UCSD-AML1 (cell line): Measurements from ENCODE around the gene EGFLAM.

Source experiments
- DNase-seq: peaks from one replicate; lab custom pipeline; 2025; ENCODE audit not compliant: unreplicated experiment; lab: John Stamatoyannopoulos, UW

The EGFLAM gene

DNA sequence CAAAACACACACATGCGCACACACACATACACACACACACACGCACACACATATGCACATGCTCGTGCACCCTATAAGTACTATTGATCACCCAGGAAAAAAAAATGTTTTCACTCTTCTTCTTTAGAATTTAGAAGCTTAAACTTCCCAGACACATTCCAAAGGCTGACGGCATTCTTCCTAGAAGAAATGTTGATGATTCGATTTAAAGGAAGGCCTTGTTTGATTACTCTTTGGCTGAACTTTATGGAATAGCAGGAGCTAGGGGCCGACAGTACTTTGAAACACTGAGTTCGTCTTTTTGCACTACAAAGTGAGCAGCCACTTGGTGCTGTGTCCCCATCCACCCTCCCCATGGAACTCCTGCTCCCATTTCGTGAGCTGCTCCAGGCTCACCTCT, 113.2 kb downstream of the EGFLAM start:
- no peak for DNase-seq

DNA sequence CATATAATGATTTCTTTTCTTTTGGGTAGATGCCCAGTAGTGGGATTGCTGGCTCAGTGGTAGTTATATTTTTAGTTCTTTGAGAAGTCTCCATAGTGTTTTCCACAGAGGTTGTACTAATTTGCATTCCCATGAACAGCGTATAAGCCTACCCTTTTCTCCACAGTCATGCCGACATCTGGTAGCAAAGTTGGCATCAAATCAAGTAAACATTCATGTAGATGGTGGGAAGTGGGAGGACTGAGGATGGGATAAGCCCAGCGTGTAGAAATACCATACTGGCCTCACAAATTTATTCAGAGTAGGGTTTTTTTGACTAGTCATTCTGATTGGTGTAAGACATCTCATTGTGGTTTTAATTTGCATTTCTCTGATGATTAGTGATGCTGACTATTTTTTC, 115.4 kb downstream of the EGFLAM start:
- DNase-seq: no peak

DNA sequence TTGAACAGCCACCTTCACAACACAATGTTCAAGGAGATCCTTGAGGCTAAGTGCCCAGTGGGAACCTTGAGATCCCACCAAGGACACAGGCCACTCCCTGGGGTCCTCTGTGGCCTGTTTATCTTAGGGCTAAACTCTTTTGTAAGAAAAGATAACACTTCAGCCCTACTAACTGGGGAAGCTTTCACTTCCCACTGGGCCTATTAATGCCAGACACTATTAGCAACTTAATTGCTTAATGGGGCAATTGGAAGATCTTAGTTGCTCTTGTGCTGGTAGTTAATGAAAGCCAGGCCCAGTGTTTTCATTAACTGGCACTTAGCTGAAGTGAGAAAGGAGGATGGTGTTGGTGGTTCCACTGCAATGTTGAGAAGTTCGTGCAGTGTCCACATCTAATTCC, 117.1 kb downstream of the EGFLAM start:
- no peak for DNase-seq

DNA sequence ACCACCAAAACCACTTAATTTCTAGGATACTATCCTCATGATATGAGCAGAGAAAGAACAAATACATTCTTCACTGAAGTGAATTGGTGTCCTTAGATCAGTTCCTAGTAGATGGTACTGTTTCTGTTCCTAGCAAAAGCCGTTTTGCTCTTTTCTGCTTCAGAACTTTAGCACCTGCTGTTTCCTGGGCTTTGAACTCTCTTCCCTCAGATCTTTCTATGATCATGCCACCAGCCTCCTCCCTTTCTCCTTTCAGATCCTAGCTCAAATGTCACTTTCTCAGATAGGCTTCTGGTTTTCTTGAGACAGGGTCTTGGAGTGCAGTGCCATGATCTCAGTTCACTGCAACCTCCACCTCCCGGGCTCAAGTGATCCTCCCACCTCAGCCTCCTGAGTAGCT, 118.0 kb downstream of the EGFLAM start:
- no peak for DNase-seq

DNA sequence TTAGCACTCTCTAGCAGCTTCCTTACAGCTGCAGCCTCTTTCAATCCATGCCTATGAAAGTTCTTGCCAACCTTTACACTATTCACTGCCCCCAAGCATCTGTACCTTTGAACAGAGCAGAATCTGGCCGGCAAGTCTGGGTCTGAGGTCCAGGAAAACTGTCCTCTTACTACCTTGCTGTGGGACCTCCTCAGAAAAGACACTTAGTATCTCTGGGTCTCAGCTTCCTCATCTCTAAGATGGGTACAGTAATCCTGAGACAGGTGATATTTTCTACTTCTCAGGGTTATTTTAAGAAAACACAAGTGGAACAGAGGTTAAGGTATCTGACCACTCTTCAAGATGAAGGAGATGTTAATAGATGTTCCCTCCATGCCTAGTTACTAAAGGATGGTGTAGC, 120.2 kb downstream of the EGFLAM start:
- DNase-seq: no peak

DNA sequence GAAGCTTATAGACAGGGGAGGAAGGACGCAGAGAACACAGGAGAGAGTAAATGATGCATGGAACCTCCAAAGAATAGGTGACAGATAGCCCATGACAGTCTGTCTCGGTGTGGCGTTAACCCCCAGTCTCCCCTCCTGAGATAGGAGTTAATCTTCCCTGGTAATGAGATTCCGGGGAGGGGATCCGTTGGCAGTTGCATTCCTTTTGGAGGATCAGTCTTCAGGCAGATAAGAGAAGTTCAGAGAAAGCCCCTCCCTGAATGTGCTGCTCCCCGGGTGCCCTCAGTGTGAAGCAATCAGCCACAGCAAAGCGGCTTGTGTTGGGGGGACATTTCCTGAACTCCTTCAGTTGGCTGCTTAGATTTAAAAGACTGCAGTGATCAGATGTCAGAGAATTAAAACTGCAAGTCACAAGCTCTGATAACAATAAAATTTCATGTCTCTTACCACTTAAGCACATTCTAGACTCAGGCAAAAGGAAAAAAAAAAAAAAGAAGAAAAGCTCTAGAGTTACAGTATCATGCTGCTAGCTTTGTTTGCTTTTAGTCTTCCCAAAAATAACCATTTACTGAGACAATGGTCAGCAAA, 121.1 kb downstream of the EGFLAM start:
- no peak for DNase-seq

DNA sequence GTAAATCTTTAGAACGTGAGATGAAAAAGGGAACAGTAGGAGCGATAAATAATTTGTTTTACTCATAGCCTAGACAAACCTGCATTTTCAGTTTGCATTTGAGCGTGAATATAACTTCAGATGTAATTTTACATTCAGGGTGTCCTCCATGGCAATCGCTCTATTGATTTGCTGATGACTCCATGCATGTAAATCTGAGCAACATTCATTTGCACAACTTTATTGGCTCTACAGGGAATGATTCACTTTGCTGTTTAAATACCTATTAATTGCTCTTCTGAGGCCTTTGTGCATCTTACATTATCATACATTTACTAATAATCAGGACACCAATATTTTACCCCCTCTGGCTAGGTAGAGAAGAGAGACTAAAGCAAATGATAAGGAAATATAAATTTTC, 122.2 kb downstream of the EGFLAM start:
- DNase-seq: no peak

DNA sequence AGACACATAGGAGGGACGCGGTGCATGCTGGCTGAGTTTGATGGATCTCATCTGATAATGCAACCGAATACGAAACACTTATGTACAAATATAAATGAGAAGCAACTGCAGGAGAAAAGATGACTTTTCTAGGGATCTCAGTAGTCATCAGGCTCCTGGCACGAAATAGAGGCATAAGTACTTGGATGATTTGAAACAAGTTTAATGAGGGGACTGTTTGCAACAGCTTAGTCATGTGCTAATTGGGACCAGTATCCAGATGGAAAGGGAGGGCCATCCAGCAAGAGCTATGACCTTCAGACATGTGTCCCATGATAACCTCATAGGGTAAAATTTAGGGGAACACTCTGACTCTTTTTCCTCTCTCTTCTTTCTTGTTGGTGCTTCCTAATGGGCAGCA, 123.0 kb downstream of the EGFLAM start:
- no peak for DNase-seq

DNA sequence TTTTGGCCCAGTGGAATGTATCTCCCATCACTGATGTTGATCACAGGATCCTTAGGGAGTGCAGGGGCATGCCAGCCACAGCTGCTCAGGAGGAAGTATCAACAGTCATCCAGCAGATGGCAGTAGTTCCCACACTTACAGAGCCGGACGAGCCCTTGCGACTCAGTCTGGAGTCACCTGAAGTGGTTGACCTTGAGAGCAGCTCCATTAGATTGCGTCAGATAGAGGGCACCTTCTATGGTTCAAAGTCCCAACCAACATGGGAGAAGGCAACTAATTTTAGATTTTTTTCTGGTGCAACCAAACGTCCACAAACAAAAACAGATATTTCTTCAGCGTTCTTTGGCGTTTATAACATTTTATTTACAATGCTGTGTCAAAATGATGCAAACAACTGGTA, 124.5 kb downstream of the EGFLAM start:
- peak; percentile 30 for DNase-seq

DNA sequence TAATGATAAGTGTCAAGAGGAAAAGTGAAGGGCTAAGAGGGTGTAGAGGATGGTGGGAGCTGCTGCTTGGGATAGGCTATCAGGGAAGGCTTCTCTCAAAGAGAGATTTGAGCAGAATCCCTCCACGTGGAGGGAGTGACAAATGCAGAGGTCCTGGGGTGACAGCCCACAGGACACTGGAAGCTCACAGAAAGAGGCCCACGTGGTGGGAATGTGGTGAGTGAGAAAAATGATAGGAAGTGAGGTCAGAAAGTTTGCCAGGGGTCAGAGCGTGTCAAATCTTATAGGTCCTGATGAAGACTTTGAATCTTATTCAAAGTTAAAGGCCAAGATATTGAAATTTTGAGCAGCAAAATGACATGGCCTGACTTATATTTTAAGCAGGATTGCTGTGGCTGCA, 125.3 kb downstream of the EGFLAM start:
- DNase-seq: no peak

DNA sequence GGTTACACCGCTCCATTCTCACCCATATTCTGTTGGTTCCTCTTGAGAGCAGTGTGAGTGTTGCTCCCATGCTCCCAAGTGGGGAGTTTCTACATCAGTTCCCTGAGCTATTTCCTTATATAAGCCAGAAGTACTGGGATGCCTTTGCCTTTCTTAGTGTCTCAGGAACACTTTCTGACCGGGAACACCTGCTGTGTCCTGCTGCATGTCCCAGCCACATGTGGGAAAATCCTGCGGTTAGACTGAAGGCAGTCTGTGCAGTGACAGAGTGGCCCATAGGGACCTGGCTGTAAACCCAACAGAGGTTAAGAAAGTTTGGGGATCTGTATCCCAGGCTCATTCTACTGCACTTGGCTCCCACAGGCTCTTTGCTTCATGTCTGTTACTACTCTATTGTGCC, 126.0 kb downstream of the EGFLAM start:
- DNase-seq: no peak

DNA sequence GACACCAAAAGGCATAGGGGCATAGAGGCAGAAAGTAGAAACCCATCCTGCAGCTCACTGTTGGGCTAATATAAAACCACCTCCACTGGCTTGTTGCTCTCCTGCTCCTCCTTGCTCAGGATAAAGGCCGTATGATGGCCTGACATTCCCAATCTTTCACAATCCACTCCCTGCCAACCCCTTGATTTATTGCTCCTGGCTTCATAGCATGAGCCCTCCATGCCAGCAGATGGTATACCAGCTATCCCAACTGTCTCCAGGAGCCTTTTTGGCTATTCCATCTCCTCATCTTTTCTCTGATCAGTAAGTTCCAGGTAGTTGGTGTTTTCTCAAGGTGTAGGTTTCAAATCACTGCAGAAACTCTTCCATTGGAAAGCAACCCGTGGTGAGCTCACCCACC, 128.8 kb downstream of the EGFLAM start:
- no peak for DNase-seq

DNA sequence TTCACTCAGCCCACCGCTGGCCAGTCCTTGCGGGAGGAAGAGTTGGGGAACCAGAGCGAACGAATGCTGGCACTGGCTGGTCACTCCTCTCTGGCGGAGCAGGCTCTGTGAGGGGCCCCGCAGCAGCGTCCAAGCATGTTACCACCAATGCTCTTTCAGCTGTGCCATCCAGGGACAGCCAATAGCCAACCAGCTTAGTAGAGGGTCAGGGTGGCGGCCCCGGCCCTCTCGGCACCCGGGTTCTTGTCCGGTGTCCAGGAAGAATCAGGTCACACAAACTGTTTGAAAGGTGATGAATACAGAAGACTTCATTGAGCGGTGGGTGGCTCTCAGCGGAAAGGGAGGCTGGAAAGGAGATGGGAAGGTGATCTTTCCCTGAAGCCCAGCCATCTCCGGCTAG, 135.3 kb downstream of the EGFLAM start:
- DNase-seq: no peak

DNA sequence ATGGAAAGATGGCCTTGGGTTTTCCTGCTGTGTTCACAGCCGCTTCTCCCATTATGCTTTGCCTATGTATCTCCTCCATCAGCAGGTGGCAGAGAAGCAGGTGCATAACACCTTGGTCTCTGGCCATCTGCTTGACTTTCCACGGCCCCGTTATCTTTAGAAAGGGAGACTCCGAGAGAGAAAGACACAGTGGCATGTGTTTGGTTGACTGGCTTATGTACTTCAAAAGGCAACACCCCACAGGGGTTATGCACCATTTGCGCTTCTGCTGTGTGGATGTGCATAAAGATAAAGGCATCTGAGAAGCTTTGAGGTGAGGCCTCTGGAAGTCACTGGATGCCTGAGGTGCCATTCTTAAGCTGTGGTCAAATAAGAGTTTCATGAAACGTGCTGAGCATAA, 138.4 kb downstream of the EGFLAM start:
- DNase-seq: no peak

DNA sequence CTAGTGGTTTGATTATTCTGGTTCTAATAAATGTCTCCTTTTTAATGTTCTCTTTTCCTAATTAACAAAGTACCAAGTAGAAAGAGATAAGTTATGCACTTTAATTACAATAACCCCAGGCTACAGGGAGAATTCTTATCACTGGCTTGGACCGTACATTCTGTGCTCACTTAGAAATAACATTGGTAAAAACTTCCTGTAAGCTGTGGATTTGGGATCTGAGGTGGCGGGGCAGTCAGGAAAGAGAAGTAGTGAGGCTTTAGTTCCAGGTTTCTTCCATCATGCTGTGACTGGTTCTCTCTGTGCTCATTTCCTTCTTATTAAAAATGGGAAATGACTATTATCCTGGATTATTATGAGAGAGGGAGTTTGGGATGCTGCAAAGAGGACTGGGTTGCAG, 142.0 kb downstream of the EGFLAM start:
- no peak for DNase-seq

DNA sequence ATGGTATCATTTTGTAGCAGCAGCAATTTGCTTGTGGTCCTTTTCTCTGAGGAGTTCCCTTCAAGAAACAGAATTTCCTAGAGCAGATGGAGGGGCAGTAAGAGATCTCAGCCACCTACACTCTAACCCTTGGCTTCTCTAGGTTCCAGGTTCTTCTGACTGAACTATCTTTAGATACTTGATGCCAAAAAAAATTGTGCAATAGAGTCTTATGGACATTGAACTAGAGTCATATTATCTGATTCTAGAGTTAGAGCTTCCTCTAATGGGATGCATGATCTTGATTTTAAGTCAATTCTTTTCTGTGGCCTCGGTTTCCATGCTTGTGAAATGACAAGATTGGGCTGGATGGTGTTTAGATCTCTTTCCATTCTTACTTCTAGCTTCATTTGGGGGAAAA, 142.8 kb downstream of the EGFLAM start:
- no peak for DNase-seq

DNA sequence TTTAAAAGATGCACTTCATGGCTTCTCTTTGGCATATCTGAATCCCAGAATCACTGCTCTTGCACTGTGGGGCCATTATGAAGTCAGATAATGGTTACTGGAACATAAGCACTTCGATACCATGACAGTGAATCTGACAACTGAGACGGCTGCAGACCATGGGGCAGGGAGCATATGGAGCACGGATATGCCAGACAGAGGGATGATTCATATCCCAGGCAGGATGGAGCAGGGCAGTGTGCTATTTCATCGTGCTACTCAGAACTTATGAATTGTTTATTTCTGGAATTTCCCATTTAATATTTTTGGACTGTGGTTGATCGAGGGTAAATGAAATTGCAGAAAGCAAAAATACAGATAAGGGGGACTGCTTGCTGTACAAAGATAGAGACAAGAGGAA, 145.0 kb downstream of the EGFLAM start:
- no peak for DNase-seq

DNA sequence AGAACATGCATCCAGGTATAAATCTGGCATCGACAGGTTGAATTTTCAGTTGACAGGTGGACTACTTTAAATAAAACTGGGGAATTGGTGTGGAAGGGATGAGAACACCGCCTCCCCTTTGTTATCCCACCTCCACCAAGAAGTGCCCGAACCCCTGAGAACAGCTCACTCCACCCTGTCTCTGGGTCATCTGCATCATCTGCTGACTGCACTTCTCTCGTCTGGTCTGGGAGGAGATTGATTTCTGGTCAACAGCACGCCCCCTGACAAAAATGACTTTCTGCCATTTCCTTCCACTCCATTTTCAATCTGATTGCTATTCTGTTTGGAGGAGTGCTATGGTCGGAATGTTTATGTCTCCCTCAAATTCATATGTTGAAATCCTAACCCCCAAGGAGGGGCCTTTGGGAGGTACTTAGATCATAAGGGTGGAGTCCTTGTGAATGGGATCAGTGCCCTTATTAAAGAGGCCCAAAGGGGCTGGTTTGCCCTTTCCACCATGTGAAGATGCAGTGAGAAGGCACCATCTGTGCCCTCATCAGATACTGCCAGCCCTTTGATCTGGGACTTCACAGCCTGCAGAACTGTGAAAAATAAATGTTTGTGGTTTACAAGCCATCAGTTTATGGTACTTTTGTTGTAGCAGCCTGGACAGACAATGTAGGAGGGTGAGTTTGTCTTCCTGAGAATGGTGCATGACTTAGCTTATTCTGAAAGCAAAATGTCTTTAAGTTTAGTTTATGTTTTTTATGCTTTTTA, 145.7 kb downstream of the EGFLAM start:
- DNase-seq: no peak

DNA sequence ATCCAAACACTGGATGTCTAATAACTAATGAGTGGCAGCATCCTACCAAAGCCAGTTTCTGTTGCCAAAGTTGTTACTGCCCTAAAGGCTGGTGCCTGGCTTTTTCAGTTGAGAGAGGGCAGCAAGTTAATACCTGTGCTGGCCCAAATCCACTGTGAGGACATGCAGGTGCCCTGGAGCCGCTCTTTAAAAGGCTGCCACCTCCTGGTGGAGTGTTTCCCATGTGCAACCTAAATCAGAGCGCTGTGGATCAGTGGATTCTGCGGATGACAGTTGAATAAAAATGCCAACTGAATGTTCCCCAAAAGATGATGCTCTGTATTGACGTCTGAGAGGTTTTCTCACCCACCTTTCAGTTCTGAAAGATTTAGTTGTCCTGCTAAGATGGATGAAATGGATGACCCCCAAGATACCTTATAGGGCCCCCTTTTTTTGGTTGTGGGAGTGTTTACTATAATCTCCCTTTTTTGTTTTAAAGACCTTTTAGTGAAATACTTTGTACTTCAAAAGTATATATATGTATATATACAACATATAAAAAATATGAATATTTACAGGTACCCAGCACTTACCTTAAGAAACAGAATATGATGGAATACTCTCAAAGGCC, 146.4 kb downstream of the EGFLAM start:
- no peak for DNase-seq

DNA sequence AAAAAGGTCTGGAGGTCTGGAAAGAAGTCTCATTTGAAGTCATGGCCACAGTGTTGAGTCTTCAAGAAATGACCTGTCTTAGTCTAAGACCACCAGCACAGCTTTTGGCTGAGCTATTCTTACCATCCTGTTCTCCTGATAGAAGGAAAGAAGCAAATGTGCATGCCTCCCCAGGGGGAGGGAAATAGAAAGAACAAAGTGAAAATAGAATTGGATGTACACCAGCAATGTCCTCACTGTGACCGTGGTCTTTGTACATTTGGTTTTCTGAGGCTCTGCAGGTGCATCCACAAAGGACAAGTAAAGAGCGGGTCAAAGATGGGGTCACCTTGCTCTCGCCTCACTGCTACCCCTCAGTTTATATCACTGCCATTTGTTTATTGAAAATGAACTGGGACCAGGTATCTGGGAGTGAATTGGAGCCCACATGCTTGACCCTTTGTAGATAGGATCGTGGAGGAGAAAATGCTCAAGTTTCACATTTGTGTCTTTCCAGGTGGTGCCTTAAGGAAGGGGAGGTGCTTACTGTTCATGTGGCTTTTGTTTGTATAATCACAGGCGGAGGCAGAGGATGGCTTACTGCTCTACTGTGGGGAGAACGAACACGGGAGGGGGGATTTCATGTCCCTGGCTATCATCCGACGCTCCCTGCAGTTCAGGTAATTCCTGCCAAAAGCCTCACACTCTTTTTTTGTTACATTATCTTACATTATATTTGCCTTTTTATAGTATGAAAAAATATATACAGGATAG, 150.3 kb downstream of the EGFLAM start:
- no peak for DNase-seq

DNA sequence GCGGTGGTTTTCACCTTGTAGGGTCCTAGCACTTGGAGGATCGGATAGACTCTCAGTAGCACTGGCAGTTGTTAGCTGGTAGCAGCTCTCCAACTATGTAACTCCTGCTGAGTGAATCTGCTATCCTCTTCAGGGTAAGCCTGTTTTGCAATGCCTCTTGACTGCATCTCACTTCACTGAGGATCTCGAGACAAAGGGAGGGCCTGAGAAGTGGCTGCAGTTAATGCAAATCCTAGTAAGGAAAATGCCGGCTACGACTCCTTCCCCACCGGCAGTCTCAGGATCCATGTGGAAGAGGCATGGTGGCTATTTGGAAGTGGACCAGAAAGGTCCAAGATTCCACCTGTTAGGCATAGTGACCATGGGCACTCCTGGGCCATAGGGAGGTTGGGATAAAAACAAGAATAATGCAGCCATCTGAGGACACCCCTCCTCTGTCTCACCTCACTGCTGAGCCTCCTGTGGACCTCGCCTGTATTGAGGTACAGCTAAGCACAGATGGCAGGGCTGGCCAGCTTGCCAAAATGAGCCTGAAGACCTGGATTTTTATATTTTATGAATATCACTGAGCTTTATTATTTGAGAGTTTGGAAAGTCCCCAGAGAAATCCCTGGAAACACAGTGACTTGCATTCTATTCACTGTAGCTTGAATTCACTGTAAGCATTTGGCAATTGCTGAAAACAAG, 152.1 kb downstream of the EGFLAM start:
- DNase-seq: no peak
